GM20000 (cell line): ENCODE measurements around the gene CRTAP.
"Not testable (repeated sequence)": the region's sequence is repeated elsewhere in the genome, so short reads cannot be mapped to it uniquely, and the experiment has no call there.

ENCODE experiments used
- DNase-seq: peaks from one replicate; pipeline ENCODE4 v3.0.0; 2012; ENCODE audit warnings: low spot score
- CTCF ChIP-seq: IDR thresholded peaks from 2 replicates; pipeline ENCODE4 v1.5.1; 2012; ENCODE audit warnings: mild to moderate bottlenecking, control low read depth; ENCODE audit errors: extremely low read depth, missing control alignments

CRTAP gene

GRCh38 chr3:33130144-33130543, 16.3 kb downstream of the CRTAP start:
- no peak for DNase-seq
- TF ChIP-seq CTCF, result no peak

GRCh38 chr3:33131331-33132018, 17.7 kb downstream of the CRTAP start:
- peak; percentile 47 for TF ChIP-seq CTCF

GRCh38 chr3:33132019-33132360, 18.2 kb downstream of the CRTAP start:
- no peak for DNase-seq
- no peak for TF ChIP-seq CTCF

More at GRCh38 chr3:33131331-33132018, 17.7 kb downstream of the CRTAP start:
- peak; percentile 69 for DNase-seq

GRCh38 chr3:33134026-33134625, 20.3 kb downstream of the CRTAP start:
- TF ChIP-seq CTCF, result no peak
- no peak for DNase-seq

- TF ChIP-seq CTCF, result no peak
- no peak for DNase-seq
Measured at GRCh38 chr3:33137691-33138090, 23.9 kb downstream of the CRTAP start.

- not testable (repeated sequence) for DNase-seq
Measured at GRCh38 chr3:33139006-33139623, 25.3 kb downstream of the CRTAP start.

- TF ChIP-seq CTCF, result no peak
- no peak for DNase-seq
Measured at GRCh38 chr3:33139996-33140395, 26.2 kb downstream of the CRTAP start.

GRCh38 chr3:33141006-33141405, 27.2 kb downstream of the CRTAP start:
- TF ChIP-seq CTCF, result no peak
- DNase-seq, result no peak
